Right lobe of liver (tissue), 4 donors: Measurements from ENCODE around the gene CORO2B.

Experiments used
- CTCF ChIP-seq, 4 donors: fragments of 200-600 bp in 3 of 4; fragments of 450-650 bp in 1 of 4; IDR thresholded peaks; one replicate each; pipeline versions ENCODE4 v1.5.1 to v1.8.0; 2016 to 2022; ENCODE audit warnings: antibody characterized with exemption in 4 of 4, mild to moderate bottlenecking in 2 of 4
- POLR2A ChIP-seq: fragments of 450-650 bp; IDR thresholded peaks from one replicate; pipeline ENCODE4 v1.6.1; 2017; ENCODE audit warnings: antibody characterized with exemption, mild to moderate bottlenecking
- donor health status: DM: no; HTN: no; CAD: no.
- donor health status: DM: no; HTN: no; CAD: no.
- donor health status: DM: no; HTN: yes; CAD: no.

GRCh38 chr15:68620721-68621527 lies 42.1 kb downstream of the CORO2B start:
- TF ChIP-seq POLR2A (no peak), CTCF (IDR thresholded peaks at IDR 0.05) (no peak)
